ENCODE results near the gene PGAP1. TPM values are rescaled to one million over a fixed set of nuclear protein-coding genes. Genes with fewer than 3 reads are reported as not detected.

The PGAP1 gene
- total and polyA plus RNA-seq, 3 experiments from 2014 or later, result 1.5 to 8.7 (median 7.1) TPM

GRCh38 chr2:196809260-196809659 lies 117.2 kb downstream of the PGAP1 start, which contains the start of gene C2orf66:
TSS of gene C2orf66 (minus strand) at chr2:196809355. CDS start at chr2:196809336, 19 bp downstream.
- no peak within 1 kb of the TSS for H3K27ac Mint-ChIP-seq
- H3K9me3 Mint-ChIP-seq, result peaks cover 0 to 8% (median 3%) of the 10 kb centered on the region in 5 donors
- no peak for DNase-seq
- H3K9me3 ChIP-seq (ENCODE audit: low read length), result no peaks in the 10 kb centered on the region
- H3K4me1 Mint-ChIP-seq, result no peaks in the 10 kb centered on the region
- no peak within 1 kb of the TSS for H3K4me3 Mint-ChIP-seq
- ChIA-PET POLR2A (no interaction called here), CTCF (interaction anchor here (1.1 to 1.2 kb wide), 2 partner anchors 8 to 10 kb away, joined by 3 read pairs; partner anchors contain the start of gene GTF3C3)
- H3K27ac ChIP-seq (ENCODE audit: low read depth, low read length), result no peak within 1 kb of the TSS
- no peaks in the 10 kb centered on the region for H3K36me3 ChIP-seq (ENCODE audit: insufficient read depth, low read length)
- peaks cover 12 to 58% of the 10 kb centered on the region in 2 donors for H3K27me3 Mint-ChIP-seq
- H3K4me3 ChIP-seq (ENCODE audit: low read length), result no peak within 1 kb of the TSS
- H3K36me3 Mint-ChIP-seq, result peaks cover 0 to 9% (median 0%) of the 10 kb centered on the region in 3 donors
- H3K27me3 ChIP-seq (ENCODE audit: insufficient read depth, low read length, poor library complexity, severe bottlenecking), result peaks cover 14% of the 10 kb centered on the region
- H3K4me1 ChIP-seq (ENCODE audit: insufficient read depth, low read length), result no peaks in the 10 kb centered on the region

GRCh38 chr2:196808083-196808665 lies 118.3 kb downstream of the PGAP1 start:
- Histone ChIP-seq H3K9me3 (ENCODE audit: low read length) (no peaks in the 10 kb centered on the region), H3K4me1 (ENCODE audit: insufficient read depth, low read length) (no peaks in the 10 kb centered on the region), H3K27me3 (ENCODE audit: insufficient read depth, low read length, poor library complexity, severe bottlenecking) (peaks cover 14% of the 10 kb centered on the region), H3K27ac (ENCODE audit: low read depth, low read length) (no peak overlapping the region), H3K36me3 (ENCODE audit: insufficient read depth, low read length) (no peaks in the 10 kb centered on the region), H3K4me3 (ENCODE audit: low read length) (no peak overlapping the region)
- no peak for DNase-seq
- no peaks in the 10 kb centered on the region for H3K4me1 Mint-ChIP-seq
- H3K27ac Mint-ChIP-seq, result no peak overlapping the region
- ChIA-PET CTCF (interaction anchor here (1.1 to 1.5 kb wide), 2 partner anchors 9 to 57 kb away, joined by 3 read pairs; partner anchors contain the start of gene GTF3C3), POLR2A (no interaction called here)
- peaks cover 12 to 60% of the 10 kb centered on the region in 2 donors for H3K27me3 Mint-ChIP-seq
- H3K9me3 Mint-ChIP-seq, result peaks cover 0 to 3% (median 0%) of the 10 kb centered on the region in 5 donors
- H3K36me3 Mint-ChIP-seq, result peaks cover 0 to 6% (median 0%) of the 10 kb centered on the region in 3 donors
- no peak overlapping the region for H3K4me3 Mint-ChIP-seq

GRCh38 chr2:196804381-196804780 lies 122.1 kb downstream of the PGAP1 start:
- Mint-ChIP-seq H3K4me1 (peaks cover 8 to 11% (median 8%) of the 10 kb centered on the region in 3 donors), H3K36me3 (peaks cover 0 to 2% (median 0%) of the 10 kb centered on the region in 3 donors), H3K27me3 (peaks cover 6 to 41% of the 10 kb centered on the region in 2 donors), H3K27ac (no peak overlapping the region), H3K9me3 (no peaks in the 10 kb centered on the region), H3K4me3 (no peak overlapping the region)
- Histone ChIP-seq H3K4me1 (ENCODE audit: insufficient read depth, low read length) (no peaks in the 10 kb centered on the region), H3K27me3 (ENCODE audit: insufficient read depth, low read length, poor library complexity, severe bottlenecking) (no peaks in the 10 kb centered on the region), H3K9me3 (ENCODE audit: low read length) (no peaks in the 10 kb centered on the region), H3K27ac (ENCODE audit: low read depth, low read length) (no peak overlapping the region), H3K4me3 (ENCODE audit: low read length) (no peak overlapping the region), H3K36me3 (ENCODE audit: insufficient read depth, low read length) (no peaks in the 10 kb centered on the region)
- ChIA-PET POLR2A (no interaction called here), CTCF (no interaction called here)
- no peak for DNase-seq

GRCh38 chr2:196802401-196802800 lies 124.1 kb downstream of the PGAP1 start:
- Histone ChIP-seq H3K27me3 (ENCODE audit: insufficient read depth, low read length, poor library complexity, severe bottlenecking) (no peaks in the 10 kb centered on the region), H3K4me3 (ENCODE audit: low read length) (no peak overlapping the region), H3K4me1 (ENCODE audit: insufficient read depth, low read length) (peaks cover 11% of the 10 kb centered on the region), H3K36me3 (ENCODE audit: insufficient read depth, low read length) (peaks cover 2% of the 10 kb centered on the region), H3K27ac (ENCODE audit: low read depth, low read length) (no peak overlapping the region), H3K9me3 (ENCODE audit: low read length) (no peaks in the 10 kb centered on the region)
- peaks cover 13 to 25% (median 23%) of the 10 kb centered on the region in 3 donors for H3K4me1 Mint-ChIP-seq
- ChIA-PET CTCF (no interaction called here), POLR2A (no interaction called here)
- no peak for DNase-seq
- H3K27ac Mint-ChIP-seq, result no peak overlapping the region
- H3K36me3 Mint-ChIP-seq, result peaks cover 0 to 12% (median 0%) of the 10 kb centered on the region in 3 donors
- no peaks in the 10 kb centered on the region for H3K9me3 Mint-ChIP-seq
- H3K4me3 Mint-ChIP-seq, result no peak overlapping the region
- H3K27me3 Mint-ChIP-seq, result peaks cover 6 to 33% of the 10 kb centered on the region in 2 donors

- ChIA-PET POLR2A (no interaction called here), CTCF (no interaction called here)
Observed at GRCh38 chr2:196801674-196802261, 124.7 kb downstream of the PGAP1 start.

GRCh38 chr2:196798980-196799379 lies 127.5 kb downstream of the PGAP1 start:
- POLR2A ChIA-PET, result interaction anchor here (0.6 to 1.9 kb wide), 4 partner anchors 10 to 906 kb away, joined by 3 to 8 read pairs (median 4); partner anchors contain the start of genes MARS2 and SF3B1

More at GRCh38 chr2:196801674-196802261, 124.7 kb downstream of the PGAP1 start:
- peaks cover 9% of the 10 kb centered on the region for H3K36me3 ChIP-seq (ENCODE audit: insufficient read depth, low read length)
- Mint-ChIP-seq H3K4me1 (peaks cover 18 to 32% (median 29%) of the 10 kb centered on the region in 3 donors), H3K27ac (no peak overlapping the region), H3K9me3 (no peaks in the 10 kb centered on the region), H3K27me3 (peaks cover 6 to 31% of the 10 kb centered on the region in 2 donors), H3K4me3 (no peak overlapping the region), H3K36me3 (peaks cover under 1 to 18% (median 5%) of the 10 kb centered on the region in 3 donors)
- H3K27ac ChIP-seq (ENCODE audit: low read depth, low read length), result no peak overlapping the region
- DNase-seq, result no peak
- H3K27me3 ChIP-seq (ENCODE audit: insufficient read depth, low read length, poor library complexity, severe bottlenecking), result no peaks in the 10 kb centered on the region
- no peaks in the 10 kb centered on the region for H3K9me3 ChIP-seq (ENCODE audit: low read length)
- peaks cover 18% of the 10 kb centered on the region for H3K4me1 ChIP-seq (ENCODE audit: insufficient read depth, low read length)
- no peak overlapping the region for H3K4me3 ChIP-seq (ENCODE audit: low read length)

GRCh38 chr2:196792865-196793264 lies 133.6 kb downstream of the PGAP1 start:
- peaks cover 9 to 74% (median 22%) of the 10 kb centered on the region in 3 donors for H3K36me3 Mint-ChIP-seq
- H3K4me1 ChIP-seq (ENCODE audit: insufficient read depth, low read length), result peaks cover 12% of the 10 kb centered on the region
- no peak for DNase-seq
- peaks cover 16 to 30% (median 28%) of the 10 kb centered on the region in 3 donors for H3K4me1 Mint-ChIP-seq
- no peaks in the 10 kb centered on the region for H3K9me3 ChIP-seq (ENCODE audit: low read length)
- no peaks in the 10 kb centered on the region for H3K27me3 ChIP-seq (ENCODE audit: insufficient read depth, low read length, poor library complexity, severe bottlenecking)
- ChIA-PET POLR2A (no interaction called here), CTCF (no interaction called here)
- H3K27ac ChIP-seq (ENCODE audit: low read depth, low read length), result no peak overlapping the region
- no peak overlapping the region for H3K4me3 Mint-ChIP-seq
- H3K36me3 ChIP-seq (ENCODE audit: insufficient read depth, low read length), result peaks cover 34% of the 10 kb centered on the region
- H3K9me3 Mint-ChIP-seq, result no peaks in the 10 kb centered on the region
- no peak overlapping the region for H3K4me3 ChIP-seq (ENCODE audit: low read length)
- H3K27ac Mint-ChIP-seq, result no peak overlapping the region
- H3K27me3 Mint-ChIP-seq, result no peaks in the 10 kb centered on the region

More at GRCh38 chr2:196798980-196799379, 127.5 kb downstream of the PGAP1 start:
- Mint-ChIP-seq H3K4me1 (peaks cover 23 to 46% (median 46%) of the 10 kb centered on the region in 3 donors), H3K36me3 (peaks cover 5 to 36% (median 7%) of the 10 kb centered on the region in 3 donors), H3K4me3 (peak overlapping the region; percentile 90 to 100 (median 97)), H3K27ac (peak overlapping the region; percentile 38 to 99 (median 94)), H3K27me3 (peaks cover 6 to 14% of the 10 kb centered on the region in 2 donors), H3K9me3 (no peaks in the 10 kb centered on the region)
- Histone ChIP-seq H3K27ac (ENCODE audit: low read depth, low read length) (peak overlapping the region; percentile 64), H3K36me3 (ENCODE audit: insufficient read depth, low read length) (peaks cover 11% of the 10 kb centered on the region), H3K4me1 (ENCODE audit: insufficient read depth, low read length) (peaks cover 19% of the 10 kb centered on the region), H3K9me3 (ENCODE audit: low read length) (no peaks in the 10 kb centered on the region), H3K4me3 (ENCODE audit: low read length) (peak overlapping the region; percentile 71), H3K27me3 (ENCODE audit: insufficient read depth, low read length, poor library complexity, severe bottlenecking) (no peaks in the 10 kb centered on the region)
- DNase-seq, result no peak
- CTCF ChIA-PET, result interaction anchor here (1.1 to 1.5 kb wide), 3 partner anchors 10 to 14 kb away, joined by 3 to 4 read pairs (median 3); partner anchors contain the start of gene C2orf66
